GM19324 (cell line): ENCODE measurements around the gene UPK3BL1.
"Not testable (repeated sequence)": the region's sequence is repeated elsewhere in the genome, so short reads cannot be mapped to it uniquely, and the experiment has no call there.

Experiments
- ATAC-seq: cut with Tn5 transposase; IDR thresholded peaks from one replicate; pipeline ENCODE4 v1.9.1; 2021; ENCODE audit warnings: mild to moderate bottlenecking, moderate library complexity; ENCODE audit not compliant: unreplicated experiment, low FRiP score

The UPK3BL1 gene

DNA sequence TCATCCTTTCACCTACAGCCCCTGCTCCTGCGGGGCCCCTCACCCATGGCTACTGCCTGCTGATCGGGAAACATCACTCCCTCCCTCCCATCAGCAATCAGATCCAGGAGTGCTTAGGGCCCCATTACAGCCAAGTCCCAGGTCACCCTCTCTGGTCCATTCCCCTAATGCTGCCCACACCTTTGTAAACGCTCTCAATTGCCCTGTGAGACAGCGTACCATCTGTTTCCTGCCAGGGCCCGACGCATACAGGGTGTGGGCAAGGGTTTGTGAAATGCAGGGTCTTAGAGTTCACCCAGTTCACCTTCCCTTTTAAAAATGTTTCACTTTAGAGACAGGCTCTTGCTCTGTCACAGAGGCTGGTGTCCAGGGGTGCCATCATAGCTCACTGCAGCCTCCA lies 8.3 kb downstream of the UPK3BL1 start:
- not testable (repeated sequence) for ATAC-seq

DNA sequence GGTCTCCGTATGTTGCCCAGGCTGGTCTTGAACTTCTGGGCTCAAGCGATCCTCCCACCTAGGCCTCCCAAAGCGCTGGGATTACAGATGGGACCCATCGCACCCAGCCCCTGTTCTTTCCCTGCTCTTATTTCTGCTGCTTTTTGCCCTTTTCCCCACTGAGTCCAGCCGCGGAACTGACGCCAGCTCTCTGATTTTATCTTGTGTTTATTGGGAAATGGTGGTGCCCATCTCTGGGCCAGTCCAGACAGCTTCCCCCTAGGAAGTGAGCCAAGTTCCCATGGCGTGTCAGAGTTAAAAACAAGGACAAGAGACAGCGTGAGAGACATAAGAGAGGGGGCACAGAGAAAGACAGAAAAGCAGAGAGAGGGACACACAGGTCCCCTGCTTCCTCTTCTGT lies 12.0 kb downstream of the UPK3BL1 start:
- not testable (repeated sequence) for ATAC-seq

DNA sequence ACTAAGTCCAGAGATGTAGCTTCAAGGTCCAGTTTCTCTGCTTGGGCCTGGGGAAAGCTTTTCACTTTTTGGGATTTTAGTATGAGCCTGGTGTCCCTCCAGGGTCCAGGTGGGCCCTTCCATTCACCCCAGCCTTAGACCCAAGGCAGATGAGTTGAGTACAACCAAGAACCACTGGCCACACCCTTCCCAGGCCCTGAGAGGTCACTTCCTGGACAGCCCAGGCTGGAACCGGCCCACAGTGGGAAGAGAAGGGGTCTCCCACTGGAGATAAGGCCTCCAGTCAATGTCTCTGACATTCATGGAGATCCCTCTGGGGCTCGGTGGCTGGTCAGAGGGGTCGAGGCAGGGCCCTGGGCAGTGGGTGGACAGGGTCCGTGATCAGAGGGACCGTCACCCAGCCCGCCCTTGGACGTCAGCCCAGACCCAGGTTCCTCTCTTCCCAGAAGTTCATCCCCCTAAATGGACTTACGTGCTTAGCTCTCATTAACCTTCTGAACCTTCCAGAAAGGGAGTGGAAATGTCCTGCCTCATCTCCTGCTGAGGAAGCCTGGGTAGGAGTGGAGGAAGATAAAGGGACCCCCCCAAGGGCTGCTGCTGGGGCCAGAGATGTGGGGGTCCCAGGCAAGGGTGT lies 15.2 kb downstream of the UPK3BL1 start:
- not testable (repeated sequence) for ATAC-seq

DNA sequence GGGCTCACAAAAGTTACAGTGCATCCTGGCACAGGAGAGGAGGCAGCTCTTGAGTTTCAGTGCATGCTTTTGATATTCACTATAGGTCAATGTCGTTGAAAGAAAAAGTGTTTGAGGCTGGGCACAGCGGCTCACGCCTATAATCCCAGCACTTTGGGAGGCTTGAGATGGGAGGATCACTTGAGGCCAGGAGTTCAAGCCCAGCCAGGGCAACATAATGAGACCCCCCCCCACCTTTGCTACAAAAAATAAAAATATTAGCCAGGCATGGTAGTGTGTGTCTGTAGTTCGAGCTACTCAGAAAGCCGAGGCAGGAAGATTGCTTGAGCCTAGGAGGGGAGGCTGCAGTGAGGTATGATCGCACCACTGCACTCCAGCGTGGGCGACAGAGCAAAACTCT lies 24.5 kb downstream of the UPK3BL1 start:
- not testable (repeated sequence) for ATAC-seq

DNA sequence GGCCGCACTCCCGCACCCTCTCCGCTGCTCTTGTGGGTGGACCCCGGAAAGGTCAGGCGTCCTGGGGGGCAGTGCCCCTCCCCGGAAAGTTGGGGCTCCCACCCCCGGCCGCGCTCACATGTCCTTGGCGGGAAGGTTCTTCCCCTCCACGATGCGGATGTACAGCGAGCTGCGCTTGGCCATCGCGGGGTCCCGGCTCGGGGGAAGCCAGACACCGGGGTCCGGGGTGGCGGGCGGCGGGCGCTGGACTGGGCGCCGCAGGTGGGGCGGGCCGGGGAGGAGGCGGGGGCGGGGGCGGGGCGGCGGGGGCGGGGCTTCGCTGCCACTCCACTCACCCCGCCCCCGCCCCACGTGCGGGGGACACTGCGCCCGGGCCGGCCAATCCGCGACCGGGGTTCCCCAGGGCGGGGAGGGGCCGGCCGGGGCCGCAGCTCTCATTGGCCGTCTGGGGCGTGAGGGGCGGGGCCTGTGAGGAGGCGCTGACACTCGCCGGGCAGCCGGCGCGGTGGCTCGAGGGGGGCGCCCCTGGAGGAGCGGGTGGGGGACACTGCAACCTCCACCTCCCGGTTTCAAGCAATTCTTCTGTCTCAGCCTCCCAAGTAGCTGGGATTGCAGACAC lies 26.0 kb downstream of the UPK3BL1 start, which contains the start of gene RASA4:
Gene RASA4 (minus strand): TSS at position 250 of the 619 bp plus-strand sequence. CDS start 67 bp downstream, at position 183.
- peak; percentile 79 for ATAC-seq

DNA sequence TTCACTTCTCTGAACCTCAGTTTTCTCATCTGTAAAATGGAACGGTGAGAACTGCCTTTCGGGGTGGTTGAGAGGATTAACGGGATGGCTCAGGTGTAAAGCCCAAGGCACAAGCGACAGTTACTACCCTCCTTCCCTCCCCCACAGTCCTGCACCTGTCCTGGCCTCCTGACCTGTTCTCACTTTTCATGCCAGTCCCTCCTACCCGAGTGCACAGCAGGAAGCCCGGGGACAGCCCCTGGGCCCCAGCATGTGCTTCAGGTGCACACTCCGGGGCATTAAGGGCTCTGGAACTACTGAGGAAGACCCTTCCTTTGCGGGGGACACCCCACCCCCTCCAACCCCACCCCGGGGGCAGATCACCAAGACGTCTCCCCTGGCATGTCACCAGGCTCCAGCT lies 26.7 kb downstream of the UPK3BL1 start:
- not testable (repeated sequence) for ATAC-seq

DNA sequence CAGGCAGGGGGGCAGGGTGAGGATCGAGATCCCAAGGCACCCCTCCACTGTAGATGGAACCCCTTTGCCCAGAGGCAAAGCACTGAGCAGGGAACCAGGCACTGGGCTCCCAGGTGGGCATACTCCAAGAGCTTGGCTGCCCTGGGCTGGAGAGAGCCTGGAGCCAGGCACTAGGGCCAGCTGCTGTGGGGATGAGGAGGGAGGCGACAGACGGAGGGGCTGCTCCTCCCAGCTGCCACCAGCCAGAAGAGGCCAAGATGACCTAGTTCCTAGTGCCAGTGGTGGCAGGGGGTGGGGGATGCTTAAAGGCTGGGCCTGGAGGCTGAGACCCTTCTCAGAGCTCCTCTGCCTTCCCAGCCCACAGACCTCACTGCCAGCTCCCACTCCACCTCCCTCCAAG lies 27.7 kb downstream of the UPK3BL1 start:
- not testable (repeated sequence) for ATAC-seq

DNA sequence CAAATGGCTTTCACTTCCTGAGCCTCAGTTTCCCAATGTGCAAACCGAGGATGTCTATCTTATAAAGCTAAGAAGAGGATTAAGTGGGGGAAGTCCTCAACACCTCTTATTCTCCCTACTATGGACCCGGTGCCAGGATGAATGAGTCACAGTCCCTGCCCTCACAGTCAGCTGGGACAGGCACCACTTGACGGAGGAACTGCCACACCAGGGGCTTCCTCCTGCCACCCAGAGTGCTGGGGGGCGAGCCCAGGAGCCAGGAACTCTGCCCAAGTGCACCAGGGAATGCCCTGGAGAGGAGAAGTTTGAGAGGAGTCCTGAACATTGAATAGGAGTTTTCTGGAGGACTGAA lies 28.3 kb downstream of the UPK3BL1 start:
- peak; percentile 25 for ATAC-seq

DNA sequence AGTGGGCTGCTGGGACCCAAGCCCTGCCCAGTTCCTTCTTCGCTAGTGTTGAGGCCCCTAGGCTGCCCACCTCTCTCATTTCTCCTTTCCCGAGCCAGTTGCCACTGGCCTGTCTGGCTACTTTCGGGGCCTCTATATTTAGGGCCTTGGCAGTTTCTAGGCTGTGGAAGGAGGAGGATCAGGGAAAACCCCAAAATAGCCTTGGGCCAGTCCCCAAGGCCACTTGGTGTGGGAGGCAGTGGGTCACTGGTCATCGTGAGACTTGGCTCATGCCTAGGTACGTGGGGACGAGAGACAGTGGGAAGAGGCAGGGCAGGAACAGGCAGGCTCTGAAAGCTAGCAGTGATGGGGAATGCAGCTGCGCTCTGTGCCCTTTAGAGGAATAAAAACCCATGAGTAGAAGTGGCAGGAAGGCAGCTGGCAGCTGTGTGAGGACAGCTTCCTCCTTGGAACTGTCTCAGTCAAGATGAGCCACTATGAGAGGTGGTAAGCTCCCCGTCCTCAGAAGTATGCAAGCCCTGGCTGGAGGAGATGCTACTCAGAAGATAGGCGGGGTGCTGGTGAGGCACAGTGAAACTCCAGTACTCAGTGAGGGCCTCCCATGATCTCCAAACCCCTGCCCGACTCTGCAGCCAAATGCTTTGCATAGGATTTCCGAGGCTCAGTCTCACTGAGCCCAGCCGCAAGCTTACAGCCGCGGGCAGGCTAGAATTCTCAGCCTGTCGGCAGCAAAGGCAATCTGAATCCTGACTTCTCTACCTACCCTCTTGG lies 28.8 kb downstream of the UPK3BL1 start:
- ATAC-seq: peak; percentile 72

DNA sequence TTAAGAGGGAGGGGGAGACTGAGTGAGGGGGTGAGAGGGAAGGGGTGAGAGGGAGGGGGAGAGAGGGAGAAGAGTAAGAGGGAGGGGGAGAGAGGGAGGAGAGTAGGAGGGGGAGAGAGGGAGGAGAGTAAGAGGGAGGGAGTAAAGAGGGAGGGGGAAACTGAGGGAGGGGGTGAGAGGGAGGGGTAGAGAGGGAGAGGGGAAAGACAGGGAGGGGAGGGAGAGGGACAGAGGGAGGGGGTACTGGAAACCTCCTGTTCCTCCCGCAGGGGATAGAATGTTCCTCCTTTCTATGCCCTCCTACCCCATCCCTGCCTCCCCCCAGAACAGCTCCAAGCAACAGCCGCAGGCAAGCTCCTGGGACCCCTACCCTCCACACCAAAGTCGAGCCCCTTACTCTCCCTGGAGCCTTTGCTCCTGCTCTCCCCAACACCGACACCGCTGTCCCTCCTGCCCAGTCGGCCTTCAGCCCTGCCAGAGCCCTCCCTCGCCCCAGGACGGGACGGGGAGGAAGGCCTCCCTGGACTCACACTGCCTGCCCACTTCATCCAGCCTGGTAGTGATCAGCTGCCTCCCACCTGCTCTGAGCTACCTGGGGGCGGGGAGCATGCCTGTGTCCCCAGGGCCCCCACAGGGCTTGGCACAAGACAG lies 30.8 kb downstream of the UPK3BL1 start:
- not testable (repeated sequence) for ATAC-seq

DNA sequence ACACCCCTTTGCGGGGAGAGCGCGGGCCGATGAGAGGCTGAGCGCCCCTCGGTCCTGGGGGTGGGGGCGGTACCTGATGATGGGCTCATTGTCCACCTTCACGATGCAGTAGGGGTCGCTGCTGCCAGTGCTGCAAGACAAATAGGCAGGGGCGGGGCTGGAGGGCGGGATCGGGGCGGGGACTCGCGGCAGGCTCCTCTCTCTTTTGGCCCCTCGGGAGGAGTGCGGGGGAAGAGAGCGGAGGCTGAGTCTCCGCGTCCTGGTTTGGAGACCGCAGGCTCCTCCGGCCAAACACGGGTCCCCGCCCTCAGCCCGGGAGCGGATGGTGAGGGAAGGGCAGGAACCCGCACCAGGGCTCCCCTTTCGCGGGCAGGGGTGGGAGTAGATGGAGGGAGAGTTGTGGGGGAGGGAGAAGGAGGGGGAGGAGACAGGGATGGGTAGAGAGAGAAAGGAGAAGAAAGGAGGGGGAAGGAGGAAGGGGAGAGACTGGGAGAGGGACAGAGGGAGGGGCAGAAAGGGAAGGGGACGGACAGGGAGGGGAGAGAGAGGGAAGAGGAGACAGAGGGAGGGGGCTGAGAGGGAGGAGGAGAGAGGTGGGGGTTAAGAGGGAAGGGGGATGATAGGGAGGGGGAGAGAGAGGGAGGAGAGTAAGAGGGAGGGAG lies 31.4 kb downstream of the UPK3BL1 start:
- ATAC-seq: peak; percentile 21

DNA sequence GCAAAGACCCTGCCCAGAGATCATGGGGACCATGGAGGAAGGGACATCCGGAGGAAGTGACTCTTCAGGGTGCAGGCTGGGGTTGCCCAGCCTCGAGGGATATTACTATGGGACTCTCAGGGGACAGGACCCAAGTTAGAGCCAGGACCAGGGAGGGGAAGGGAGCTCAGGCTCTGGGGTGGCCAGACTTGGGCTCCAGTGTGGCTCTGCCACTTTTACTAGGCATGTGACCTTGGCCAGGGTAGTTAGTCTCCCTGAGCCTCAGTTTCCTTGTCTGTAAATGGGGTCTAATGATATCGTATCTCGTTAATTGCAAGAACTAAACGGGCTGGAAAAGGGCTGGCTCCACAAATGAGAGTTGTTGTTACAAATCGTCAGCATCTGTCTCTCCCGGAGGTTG lies 32.1 kb downstream of the UPK3BL1 start:
- not testable (repeated sequence) for ATAC-seq

DNA sequence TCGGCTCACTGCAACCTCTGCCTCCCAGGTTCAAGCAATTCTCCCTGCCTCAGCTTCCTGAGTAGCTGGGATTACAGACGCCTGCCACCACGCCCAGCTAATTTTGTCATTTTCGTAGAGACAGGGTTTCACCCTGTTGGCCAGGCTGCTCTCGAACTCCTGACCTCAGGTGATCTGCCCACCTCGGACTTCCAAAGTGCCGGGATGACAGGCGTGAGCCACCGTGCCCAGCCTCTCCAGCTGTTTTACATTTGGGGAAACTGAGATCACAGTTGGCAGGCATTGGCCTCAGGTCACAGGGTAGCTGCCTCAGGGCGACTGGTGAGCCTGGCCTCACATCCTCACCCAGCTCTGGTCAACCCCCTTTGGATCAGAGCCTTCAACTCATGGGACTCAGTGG lies 32.9 kb downstream of the UPK3BL1 start:
- ATAC-seq: not testable (repeated sequence)

DNA sequence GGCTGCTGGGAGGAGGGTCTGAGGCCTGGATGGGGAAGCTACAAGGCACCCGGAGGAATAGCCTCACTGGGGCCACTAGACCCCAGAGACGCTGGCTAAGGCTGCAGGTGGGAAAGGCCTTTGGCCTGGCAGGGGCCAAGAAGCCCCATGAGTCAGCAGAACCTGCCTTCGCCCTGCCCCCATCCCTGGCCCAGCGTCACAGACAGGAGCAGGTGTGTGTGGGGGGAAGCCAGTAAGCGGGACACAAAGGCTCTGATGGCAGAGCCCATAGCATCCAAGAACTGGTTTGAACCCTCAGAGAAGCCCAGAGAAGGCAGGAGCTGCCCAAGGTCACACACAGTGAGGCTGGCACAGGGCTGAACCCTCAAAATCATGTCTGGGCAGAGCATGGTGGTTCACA lies 35.7 kb downstream of the UPK3BL1 start:
- not testable (repeated sequence) for ATAC-seq

DNA sequence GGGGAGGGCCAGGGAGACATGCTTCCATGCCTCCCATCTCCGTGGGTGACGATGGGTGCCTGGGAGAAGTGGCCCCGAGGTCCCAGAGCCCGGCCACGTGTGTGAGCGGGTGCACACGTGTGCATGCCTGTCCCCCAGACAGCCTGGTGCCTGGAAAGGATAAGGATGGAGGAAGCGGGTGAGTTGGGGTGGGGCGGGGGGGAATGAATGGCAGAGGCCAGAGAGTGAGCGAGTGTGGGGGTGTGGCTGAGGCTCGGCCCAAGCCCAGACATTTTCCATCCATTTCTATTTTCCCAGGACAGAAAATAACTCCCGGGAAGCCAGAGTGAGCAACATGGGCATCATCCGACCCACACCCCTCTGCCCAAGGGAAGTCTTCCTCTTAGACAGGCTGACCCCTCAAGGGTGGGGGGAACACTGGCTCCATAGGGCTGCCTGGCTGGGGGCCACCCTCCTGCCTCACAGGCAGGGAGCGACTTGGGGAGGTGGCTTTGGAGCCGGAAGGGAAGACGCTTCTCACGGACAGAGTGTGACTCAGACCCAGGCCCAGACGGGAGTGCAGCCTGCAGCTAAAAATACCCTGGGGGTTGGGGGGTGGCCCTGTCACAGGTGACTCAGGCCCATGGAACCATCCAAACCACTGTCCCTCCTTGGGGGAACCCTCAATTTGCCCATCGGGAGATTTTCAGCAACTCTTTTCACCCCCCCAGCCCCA lies 38.0 kb downstream of the UPK3BL1 start:
- ATAC-seq: not testable (repeated sequence)

DNA sequence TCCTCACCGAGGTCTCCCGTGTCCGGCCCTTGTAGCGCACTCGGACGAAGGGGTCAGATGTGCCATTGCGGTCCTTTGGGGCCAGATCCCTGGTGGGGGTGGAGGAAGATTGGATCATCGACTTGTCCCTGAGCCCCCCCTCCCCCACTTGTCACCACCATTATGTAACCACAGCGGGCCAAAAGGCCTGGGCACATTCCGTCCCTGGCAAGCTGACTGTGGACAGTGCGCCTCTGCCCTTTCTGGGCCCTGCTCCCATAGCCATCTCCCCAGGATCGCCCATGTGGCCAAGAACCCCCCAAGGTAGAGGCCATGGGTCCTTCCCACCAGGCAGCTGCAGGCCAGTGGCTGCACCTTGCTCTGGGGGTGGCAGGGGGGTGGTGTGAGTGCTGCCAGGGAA lies 40.3 kb downstream of the UPK3BL1 start:
- not testable (repeated sequence) for ATAC-seq

DNA sequence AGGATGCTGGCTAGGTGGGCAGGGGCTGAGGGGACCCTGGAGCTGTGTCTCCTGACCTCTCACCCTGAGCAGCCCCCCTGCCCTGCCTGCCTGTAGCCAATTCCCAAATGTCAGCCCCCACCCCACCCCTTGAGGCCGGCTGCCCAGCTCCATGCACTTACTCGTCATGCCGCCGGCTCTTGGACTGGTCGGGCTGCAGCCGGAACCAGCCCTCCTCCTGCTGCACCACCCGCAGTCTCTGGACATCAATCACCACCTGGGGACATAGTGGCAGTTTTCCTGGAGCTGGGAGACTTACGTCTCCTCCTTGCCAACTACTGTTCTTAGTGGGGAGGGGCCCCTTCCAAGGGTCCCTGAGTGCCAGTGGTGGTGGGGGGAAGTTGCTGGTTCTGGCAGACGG lies 42.9 kb downstream of the UPK3BL1 start:
- not testable (repeated sequence) for ATAC-seq

DNA sequence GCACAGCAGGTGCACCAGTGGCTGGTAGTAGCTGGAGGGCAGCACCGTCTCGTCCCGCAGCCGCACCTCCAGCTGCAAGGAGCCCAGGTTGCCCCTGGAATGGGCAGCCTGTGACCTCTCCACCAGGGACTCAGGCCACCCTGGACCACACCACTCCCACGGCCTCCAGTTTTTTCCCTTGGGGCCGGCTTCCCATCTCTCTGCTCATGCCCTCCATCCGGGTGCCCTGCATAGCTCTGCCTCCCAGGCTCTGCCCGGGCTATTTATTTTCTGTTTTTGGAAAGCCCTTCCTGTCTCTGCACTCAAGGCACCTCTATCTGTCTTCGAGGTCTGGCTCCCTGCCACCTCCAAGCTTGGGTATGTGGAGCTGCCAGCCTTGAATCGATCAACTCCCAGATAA lies 46.6 kb downstream of the UPK3BL1 start:
- not testable (repeated sequence) for ATAC-seq

DNA sequence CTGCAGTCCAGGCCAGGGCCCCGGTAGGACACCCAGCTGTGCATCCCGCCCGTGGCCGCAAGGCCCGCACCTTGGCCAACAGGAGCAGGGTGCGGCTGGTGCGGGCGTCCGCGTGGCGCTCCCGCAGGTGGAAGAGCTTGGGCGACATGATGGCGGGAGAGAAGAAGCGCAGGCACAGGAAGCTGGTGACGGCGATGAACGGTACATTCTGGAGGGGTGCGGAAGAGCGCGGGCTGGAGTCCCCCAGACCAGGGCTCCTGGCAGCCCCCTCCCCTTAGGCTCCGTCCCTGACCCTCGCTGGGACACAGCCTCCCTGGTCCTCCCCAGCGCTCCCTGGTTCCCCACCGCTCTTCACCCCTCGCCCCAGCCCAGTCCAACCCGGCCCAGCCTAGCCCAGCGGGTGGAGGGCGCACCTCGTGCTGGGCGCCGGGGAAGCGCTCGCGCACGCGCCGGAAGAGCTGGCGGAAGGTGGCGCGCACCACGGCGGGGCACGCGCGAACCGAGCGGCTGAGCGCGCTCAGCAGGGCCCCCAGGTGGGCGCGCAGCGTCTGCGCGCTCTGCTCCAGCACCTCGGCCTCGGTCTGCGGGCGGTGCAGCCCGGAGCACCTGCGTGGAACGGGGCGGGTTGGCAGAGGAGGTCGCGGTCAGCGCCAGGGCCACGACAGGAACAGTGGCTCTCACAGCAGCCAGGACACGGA lies 48.8 kb downstream of the UPK3BL1 start:
- ATAC-seq: peak; percentile 62
